GM12878 (cell line): ENCODE data around the gene SYNJ2. TPM values are rescaled to one million over a fixed set of nuclear protein-coding genes. Genes with fewer than 3 reads are reported as not detected.

ENCODE experiments used
- ATAC-seq: fragments of 200-7000 bp; cut with Tn5 transposase; 3 replicates; pipeline ENCODE4 v1.9.1; 2020; ENCODE audit warnings: mild to moderate bottlenecking, moderate library complexity
- BruUV-seq: library from RNA; stranded (reverse); fragments of 400-500 nt; replicated peaks from 2 replicates; lab custom pipeline; 2021; lab: Mats Ljungman, UMichigan
- CTCF ChIA-PET: fragments of 300-600 bp; sonication (Branson Sonifier 250); formaldehyde crosslinking; extraction: SDS; loops from one replicate; lab custom pipeline; 2021; ENCODE audit warnings: inconsistent platforms; lab: Yijun Ruan, JAX
- POLR2A ChIA-PET: fragments of 350-600 bp; formaldehyde crosslinking; extraction: SDS; loops from one replicate; lab custom pipeline; 2021; ENCODE audit warnings: inconsistent platforms; lab: Charles Lee
- RAD21 ChIA-PET: fragments of 300-600 bp; sonication (Branson Sonifier 250); formaldehyde crosslinking; loops from one replicate; lab custom pipeline; 2023; ENCODE audit warnings: antibody characterized with exemption; ENCODE audit not compliant: unreplicated experiment; lab: Charles Lee
- SMC1A ChIA-PET: fragments of 300-600 bp; sonication (Branson Sonifier 250); formaldehyde crosslinking; loops from one replicate; lab custom pipeline; 2023; ENCODE audit not compliant: unreplicated experiment, uncharacterized antibody; lab: Charles Lee
- DNase-seq: peaks from one replicate; pipeline ENCODE4 v3.0.0-alpha.2; 2011; ENCODE audit warnings: low read depth, low spot score
- FAIRE-seq: peaks from 3 replicates; lab custom pipeline; 2011; peaks lifted over from hg19 to GRCh38; lab: Jason Lieb, UNC
- H2AFZ ChIP-seq: 2 replicates; pipeline ENCODE4 v1.6.0; 2011; ENCODE audit warnings: low read depth, low read length, control low read depth; ENCODE audit not compliant: control insufficient read depth
- H3K27ac ChIP-seq: 2 replicates; pipeline ENCODE4 v1.5.1; 2011; ENCODE audit warnings: control low read depth; ENCODE audit not compliant: control insufficient read depth, insufficient read depth
- H3K27me3 ChIP-seq, 2 experiments: replicated peaks in 1 of 2; 2 replicates each; pipeline versions ENCODE4 v1.6.0 to v1.6.1; 2011; ENCODE audit warnings: low read length in 1 of 2; ENCODE audit not compliant: control insufficient read depth in 2 of 2, insufficient read depth in 2 of 2
- H3K36me3 ChIP-seq, 2 experiments: 2 replicates each; pipeline ENCODE4 v1.5.1; 2011; ENCODE audit warnings: low read length in 1 of 2; ENCODE audit not compliant: control insufficient read depth in 2 of 2, insufficient read depth in 2 of 2
- H3K4me1 ChIP-seq: 2 replicates; pipeline ENCODE4 v1.6.1; 2011; ENCODE audit warnings: mild to moderate bottlenecking, low read length, moderate library complexity, mixed read lengths; ENCODE audit not compliant: control insufficient read depth, insufficient read depth
- H3K4me2 ChIP-seq: 2 replicates; pipeline ENCODE4 v1.6.0; 2011; ENCODE audit warnings: control low read depth; ENCODE audit not compliant: control insufficient read depth, insufficient read depth
- H3K4me3 ChIP-seq: fragments of 200-600 bp; sonication (generic); 2 replicates; pipeline ENCODE4 v1.5.1; 2016
- H3K79me2 ChIP-seq: 2 replicates; pipeline ENCODE4 v1.6.0; 2011; ENCODE audit warnings: low read length; ENCODE audit not compliant: control insufficient read depth, insufficient read depth
- H3K9ac ChIP-seq: 2 replicates; pipeline ENCODE4 v1.8.0; 2011; ENCODE audit warnings: low read length, control low read depth, mixed read lengths; ENCODE audit not compliant: control insufficient read depth, insufficient read depth
- H3K9me3 ChIP-seq: replicated peaks from 3 replicates; pipeline ENCODE4 v1.5.1; 2011; ENCODE audit warnings: mild to moderate bottlenecking, low read length; ENCODE audit not compliant: control insufficient read depth, insufficient read depth
- H4K20me1 ChIP-seq: 2 replicates; pipeline ENCODE4 v1.6.0; 2011; ENCODE audit not compliant: control insufficient read depth, insufficient read depth
- HCFC1 ChIP-seq: fragments of 150-350 bp; IDR thresholded peaks from 2 replicates; pipeline ENCODE4 v1.6.1; 2014; ENCODE audit warnings: low read length
- IRF4 ChIP-seq: IDR thresholded peaks from 2 replicates; pipeline ENCODE4 v1.6.1; 2011; ENCODE audit warnings: low read depth, low read length
- NFXL1 ChIP-seq: fragments of 450-650 bp; IDR thresholded peaks from 2 replicates; pipeline ENCODE4 v1.6.1; 2017; ENCODE audit warnings: antibody characterized with exemption, mild to moderate bottlenecking, borderline replicate concordance
- POU2F2 ChIP-seq: IDR thresholded peaks from 3 replicates; pipeline ENCODE4 v1.6.1; 2011; ENCODE audit warnings: low read depth, mild to moderate bottlenecking, low read length, borderline replicate concordance
- RB1 ChIP-seq: fragments of 450-650 bp; formaldehyde crosslinking; IDR thresholded peaks from 2 replicates; pipeline ENCODE4 v1.6.1; 2017; ENCODE audit warnings: mild to moderate bottlenecking, borderline replicate concordance
- SMAD1 ChIP-seq: fragments of 450-650 bp; IDR thresholded peaks from 2 replicates; pipeline ENCODE4 v1.6.1; 2018; ENCODE audit warnings: mild to moderate bottlenecking, low read depth; ENCODE audit not compliant: partially characterized antibody
- SREBF1 ChIP-seq: IDR thresholded peaks from 2 replicates; pipeline ENCODE4 v1.6.1; 2012; ENCODE audit warnings: mild to moderate bottlenecking, low read length
- SRF ChIP-seq, 2 experiments: IDR thresholded peaks; 2 replicates each; pipeline ENCODE4 v1.6.1; 2011; ENCODE audit warnings: low read depth in 2 of 2, low read length in 2 of 2, mild to moderate bottlenecking in 1 of 2, moderate library complexity in 1 of 2
- TAF1 ChIP-seq: IDR thresholded peaks from 2 replicates; pipeline ENCODE4 v1.6.1; 2011; ENCODE audit warnings: mild to moderate bottlenecking, low read depth, low read length, borderline replicate concordance
- ZNF274 ChIP-seq: IDR thresholded peaks from one replicate; pipeline ENCODE4 v1.8.0; 2011; ENCODE audit not compliant: insufficient read length, insufficient read depth
- WGBS: methylation state at CpG from one replicate; pipeline ENCODE4 v1.1.6; 2016; ENCODE audit warnings: low lambda C conversion rate; ENCODE audit not compliant: insufficient replicate concordance, insufficient coverage; ENCODE audit errors: missing lambda C conversion rate; 5-methylcytosine and 5-hydroxymethylcytosine counted together
- in situ Hi-C: fragments of 300-500 bp; cut with MboI; formaldehyde crosslinking; loops from 9 replicates; pipeline ENCODE4 v1.14.3; 2018; ENCODE audit warnings: mixed read lengths
- intact Hi-C: fragments of 100-400 bp; cut with micrococcal nuclease; formaldehyde crosslinking; loops from one replicate; pipeline ENCODE4 v1.14.2; 2022; ENCODE audit not compliant: unreplicated experiment
- polyA plus RNA-seq, 11 experiments: library from polyadenylated mRNA; depleted of rRNA in 4 of 11; unstranded in 6 of 11; stranded (reverse) in 5 of 11; fragments of >200 nt; fragmentation: Nextera tagmentation in 4 of 11; fragmentation: Illumina TruSeq in 1 of 11; extraction: Ambion mirVana in 4 of 11; extraction: Trizol in 1 of 11; gene quantifications; 1 replicate in 1 of 11; 2 replicates in 10 of 11; pipeline versions ENCODE4 v1.2.1 to v1.2.3, GENCODE V29; 2011 to 2016; ENCODE audit warnings: inconsistent platforms in 2 of 11, missing spikeins in 2 of 11, low read depth in 1 of 11
- total RNA-seq, 4 experiments: library from RNA; depleted of rRNA in 3 of 4; stranded (reverse); fragments of >200 nt in 3 of 4; fragmentation: Illumina TruSeq in 1 of 4; extraction: Trizol in 1 of 4; gene quantifications; 2 replicates each; pipeline versions ENCODE4 v1.2.1 to v1.2.3, GENCODE V29; 2013 to 2021
- TF ChIP-seq, protein P1 (sequence below): fragments of 450-650 bp; IDR thresholded peaks from 2 replicates; pipeline ENCODE4 v1.6.1; 2016; ENCODE audit warnings: mild to moderate bottlenecking
- TF ChIP-seq, protein P2 (sequence below): IDR thresholded peaks from 2 replicates; pipeline ENCODE4 v1.6.1; 2012; ENCODE audit warnings: mild to moderate bottlenecking, low read depth, low read length
- TF ChIP-seq, protein P3 (sequence below): fragments of 450-650 bp; IDR thresholded peaks from 2 replicates; pipeline ENCODE4 v1.6.1; 2016; ENCODE audit warnings: mild to moderate bottlenecking, moderate library complexity, borderline replicate concordance

Gene SYNJ2
- total and polyA plus RNA-seq, 10 of the 15 experiments (the other 5 are each of a cell fraction or from before 2014, with no cell fraction given) = 0.11 to 1.8 (median 0.57) TPM

DNA sequence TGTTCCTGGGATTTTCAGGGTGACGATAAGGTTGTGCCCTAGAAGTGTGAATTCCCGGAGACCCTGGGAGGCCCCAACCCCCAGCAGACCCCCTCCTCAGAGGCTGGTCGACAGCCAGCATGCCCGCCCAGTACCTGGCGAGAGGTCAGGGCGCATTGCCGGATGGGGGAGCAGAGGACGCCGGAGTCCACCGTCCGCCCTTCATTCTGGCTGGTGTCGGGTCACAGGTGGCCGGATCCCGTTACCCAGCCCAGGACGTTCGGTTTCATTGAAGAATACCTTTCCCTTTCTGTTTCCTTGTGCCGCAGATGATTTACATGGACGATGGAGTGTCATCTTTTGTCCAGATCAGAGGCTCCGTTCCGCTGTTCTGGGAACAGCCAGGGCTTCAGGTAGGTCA, 61.3 kb downstream of the SYNJ2 start (continued):
- TF ChIP-seq, protein P1, sequence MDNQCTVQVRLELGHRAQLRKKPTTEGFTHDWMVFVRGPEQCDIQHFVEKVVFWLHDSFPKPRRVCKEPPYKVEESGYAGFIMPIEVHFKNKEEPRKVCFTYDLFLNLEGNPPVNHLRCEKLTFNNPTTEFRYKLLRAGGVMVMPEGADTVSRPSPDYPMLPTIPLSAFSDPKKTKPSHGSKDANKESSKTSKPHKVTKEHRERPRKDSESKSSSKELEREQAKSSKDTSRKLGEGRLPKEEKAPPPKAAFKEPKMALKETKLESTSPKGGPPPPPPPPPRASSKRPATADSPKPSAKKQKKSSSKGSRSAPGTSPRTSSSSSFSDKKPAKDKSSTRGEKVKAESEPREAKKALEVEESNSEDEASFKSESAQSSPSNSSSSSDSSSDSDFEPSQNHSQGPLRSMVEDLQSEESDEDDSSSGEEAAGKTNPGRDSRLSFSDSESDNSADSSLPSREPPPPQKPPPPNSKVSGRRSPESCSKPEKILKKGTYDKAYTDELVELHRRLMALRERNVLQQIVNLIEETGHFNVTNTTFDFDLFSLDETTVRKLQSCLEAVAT = no peak
- TF ChIP-seq RB1 (no peak), SMAD1 (no peak), SRF (IDR thresholded peaks at IDR 0.05; ENCODE audit: low read depth in 2 of 2, low read length in 2 of 2) (no peak)
- TF ChIP-seq, protein P2, sequence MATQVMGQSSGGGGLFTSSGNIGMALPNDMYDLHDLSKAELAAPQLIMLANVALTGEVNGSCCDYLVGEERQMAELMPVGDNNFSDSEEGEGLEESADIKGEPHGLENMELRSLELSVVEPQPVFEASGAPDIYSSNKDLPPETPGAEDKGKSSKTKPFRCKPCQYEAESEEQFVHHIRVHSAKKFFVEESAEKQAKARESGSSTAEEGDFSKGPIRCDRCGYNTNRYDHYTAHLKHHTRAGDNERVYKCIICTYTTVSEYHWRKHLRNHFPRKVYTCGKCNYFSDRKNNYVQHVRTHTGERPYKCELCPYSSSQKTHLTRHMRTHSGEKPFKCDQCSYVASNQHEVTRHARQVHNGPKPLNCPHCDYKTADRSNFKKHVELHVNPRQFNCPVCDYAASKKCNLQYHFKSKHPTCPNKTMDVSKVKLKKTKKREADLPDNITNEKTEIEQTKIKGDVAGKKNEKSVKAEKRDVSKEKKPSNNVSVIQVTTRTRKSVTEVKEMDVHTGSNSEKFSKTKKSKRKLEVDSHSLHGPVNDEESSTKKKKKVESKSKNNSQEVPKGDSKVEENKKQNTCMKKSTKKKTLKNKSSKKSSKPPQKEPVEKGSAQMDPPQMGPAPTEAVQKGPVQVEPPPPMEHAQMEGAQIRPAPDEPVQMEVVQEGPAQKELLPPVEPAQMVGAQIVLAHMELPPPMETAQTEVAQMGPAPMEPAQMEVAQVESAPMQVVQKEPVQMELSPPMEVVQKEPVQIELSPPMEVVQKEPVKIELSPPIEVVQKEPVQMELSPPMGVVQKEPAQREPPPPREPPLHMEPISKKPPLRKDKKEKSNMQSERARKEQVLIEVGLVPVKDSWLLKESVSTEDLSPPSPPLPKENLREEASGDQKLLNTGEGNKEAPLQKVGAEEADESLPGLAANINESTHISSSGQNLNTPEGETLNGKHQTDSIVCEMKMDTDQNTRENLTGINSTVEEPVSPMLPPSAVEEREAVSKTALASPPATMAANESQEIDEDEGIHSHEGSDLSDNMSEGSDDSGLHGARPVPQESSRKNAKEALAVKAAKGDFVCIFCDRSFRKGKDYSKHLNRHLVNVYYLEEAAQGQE = no peak

DNA sequence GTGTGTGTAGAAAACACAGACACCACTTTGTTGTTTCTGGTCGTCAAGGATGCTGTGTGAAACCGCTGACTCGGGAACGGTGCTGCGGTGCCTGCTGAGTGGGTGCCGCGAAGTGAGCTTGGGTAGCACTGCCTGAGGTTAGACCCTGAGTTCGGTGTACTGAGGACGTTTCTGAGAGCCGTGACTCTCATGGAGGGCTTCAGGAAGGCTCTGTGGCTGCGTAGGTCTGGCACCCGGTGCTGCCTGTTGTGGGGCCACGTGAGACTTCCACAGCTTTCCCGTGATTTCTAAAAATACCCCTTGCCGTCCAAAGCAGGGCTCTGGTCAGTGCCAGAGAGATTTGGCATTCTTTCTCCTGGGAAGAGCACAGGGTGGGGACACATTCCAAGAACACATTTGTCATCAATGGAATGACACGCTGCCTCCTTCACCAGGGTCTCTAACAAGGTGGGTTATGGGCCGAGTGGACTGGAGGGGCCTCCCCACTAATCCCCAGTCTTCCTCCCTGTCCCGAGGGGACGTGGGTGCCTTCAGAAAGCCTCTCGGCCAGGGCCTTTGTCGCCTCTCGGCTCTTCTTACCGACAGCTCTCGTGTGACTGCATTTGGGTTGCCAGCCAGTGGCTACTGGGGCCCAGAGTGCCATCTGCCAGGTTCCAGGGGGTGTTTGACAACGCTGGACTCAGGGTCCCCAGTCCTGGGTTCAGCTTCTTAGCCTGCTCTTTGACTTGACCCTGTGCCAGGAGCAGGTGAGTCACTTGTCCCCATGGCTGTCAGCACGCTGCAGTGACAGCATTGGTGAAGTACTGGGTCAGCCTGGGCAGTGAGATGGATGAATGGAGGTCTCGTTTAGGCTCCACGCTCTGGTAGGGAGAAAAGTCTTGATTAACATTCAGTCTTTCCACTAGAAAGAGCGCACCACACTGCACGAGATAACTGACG, 62.2 kb downstream of the SYNJ2 start:
- Histone ChIP-seq H2AFZ (no peak overlapping the region), H3K9ac (no peak overlapping the region), H3K4me2 (no peak overlapping the region), H3K27ac (no peak overlapping the region), H3K4me1 (peaks cover 19% of the 10 kb centered on the region), H3K27me3 (no peaks in the 10 kb centered on the region), H4K20me1 (no peaks in the 10 kb centered on the region), H3K36me3 (no peaks in the 10 kb centered on the region; a peak in 1 of 4 replicates), H3K4me3 (no peak overlapping the region), H3K9me3 (no peaks in the 10 kb centered on the region), H3K79me2 (no peaks in the 10 kb centered on the region)
- intact Hi-C loops = no loop called here
- ATAC-seq (no peak), FAIRE-seq (no peak), DNase-seq (no peak)
- BruUV-seq = no TSS peak
- CTCF ChIA-PET = interaction anchor here (0.6 kb wide), 1 partner anchor 15 kb away, joined by 3 read pairs; no protein-coding TSS in a partner anchor
- in situ Hi-C loops = no loop called here
- SMC1A ChIA-PET = no interaction called here
- POLR2A ChIA-PET = no interaction called here
- RAD21 ChIA-PET = no interaction called here
- WGBS = 91% methylated on average over 31 of the region's 31 CpGs
- no peak for TF ChIP-seq ZNF274
- TF ChIP-seq POU2F2 = no peak
- no peak for TF ChIP-seq NFXL1
- no peak for TF ChIP-seq TAF1
- TF ChIP-seq, protein P3, sequence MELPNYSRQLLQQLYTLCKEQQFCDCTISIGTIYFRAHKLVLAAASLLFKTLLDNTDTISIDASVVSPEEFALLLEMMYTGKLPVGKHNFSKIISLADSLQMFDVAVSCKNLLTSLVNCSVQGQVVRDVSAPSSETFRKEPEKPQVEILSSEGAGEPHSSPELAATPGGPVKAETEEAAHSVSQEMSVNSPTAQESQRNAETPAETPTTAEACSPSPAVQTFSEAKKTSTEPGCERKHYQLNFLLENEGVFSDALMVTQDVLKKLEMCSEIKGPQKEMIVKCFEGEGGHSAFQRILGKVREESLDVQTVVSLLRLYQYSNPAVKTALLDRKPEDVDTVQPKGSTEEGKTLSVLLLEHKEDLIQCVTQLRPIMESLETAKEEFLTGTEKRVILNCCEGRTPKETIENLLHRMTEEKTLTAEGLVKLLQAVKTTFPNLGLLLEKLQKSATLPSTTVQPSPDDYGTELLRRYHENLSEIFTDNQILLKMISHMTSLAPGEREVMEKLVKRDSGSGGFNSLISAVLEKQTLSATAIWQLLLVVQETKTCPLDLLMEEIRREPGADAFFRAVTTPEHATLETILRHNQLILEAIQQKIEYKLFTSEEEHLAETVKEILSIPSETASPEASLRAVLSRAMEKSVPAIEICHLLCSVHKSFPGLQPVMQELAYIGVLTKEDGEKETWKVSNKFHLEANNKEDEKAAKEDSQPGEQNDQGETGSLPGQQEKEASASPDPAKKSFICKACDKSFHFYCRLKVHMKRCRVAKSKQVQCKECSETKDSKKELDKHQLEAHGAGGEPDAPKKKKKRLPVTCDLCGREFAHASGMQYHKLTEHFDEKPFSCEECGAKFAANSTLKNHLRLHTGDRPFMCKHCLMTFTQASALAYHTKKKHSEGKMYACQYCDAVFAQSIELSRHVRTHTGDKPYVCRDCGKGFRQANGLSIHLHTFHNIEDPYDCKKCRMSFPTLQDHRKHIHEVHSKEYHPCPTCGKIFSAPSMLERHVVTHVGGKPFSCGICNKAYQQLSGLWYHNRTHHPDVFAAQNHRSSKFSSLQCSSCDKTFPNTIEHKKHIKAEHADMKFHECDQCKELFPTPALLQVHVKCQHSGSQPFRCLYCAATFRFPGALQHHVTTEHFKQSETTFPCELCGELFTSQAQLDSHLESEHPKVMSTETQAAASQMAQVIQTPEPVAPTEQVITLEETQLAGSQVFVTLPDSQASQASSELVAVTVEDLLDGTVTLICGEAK = no peak
- no peak for TF ChIP-seq IRF4
- TF ChIP-seq HCFC1 = no peak
- no peak for TF ChIP-seq SREBF1
